ENCODE data around the gene ZBTB21. TPM values are rescaled to one million over a fixed set of nuclear protein-coding genes. Genes with fewer than 3 reads are reported as not detected.
"Not testable (repeated sequence)": the region's sequence is repeated elsewhere in the genome, so short reads cannot be mapped to it uniquely, and the experiment has no call there.

The ZBTB21 gene
- total RNA-seq, 4 donors from 2014 or later = 16.3 to 33.5 (median 18.6) TPM

GRCh38 chr21:41961753-41962152, 48.4 kb downstream of the ZBTB21 start:
- no peak for TF ChIP-seq CTCF (IDR thresholded peaks at IDR 0.05)
- TF ChIP-seq POLR2A (IDR thresholded peaks at IDR 0.05) = no peak
- peaks cover 0 to 15% of the 10 kb centered on the region in 2 donors for H3K4me1 ChIP-seq
- no peaks in the 10 kb centered on the region for H3K9me3 ChIP-seq
- no peak overlapping the region for H3K27ac ChIP-seq
- H3K27me3 ChIP-seq = no peaks in the 10 kb centered on the region
- no peak for DNase-seq
- 72 to 77% methylated on average over 8 of the region's 8 CpGs for WGBS, 2 donors
- intact Hi-C loops (cut with DNase I) = no loop called here
- no peak overlapping the region for H3K4me3 ChIP-seq (replicated peaks in 1 of 3)
- no peaks in the 10 kb centered on the region for H3K36me3 ChIP-seq

GRCh38 chr21:41961282-41961701, 48.9 kb downstream of the ZBTB21 start:
- Histone ChIP-seq H3K27ac (no peak overlapping the region), H3K36me3 (no peaks in the 10 kb centered on the region), H3K9me3 (no peaks in the 10 kb centered on the region), H3K27me3 (no peaks in the 10 kb centered on the region), H3K4me1 (peaks cover 0 to 15% of the 10 kb centered on the region in 2 donors), H3K4me3 (replicated peaks in 1 of 3) (no peak overlapping the region)
- intact Hi-C loops (cut with DNase I) = no loop called here
- no peak for DNase-seq
- 81 to 84% methylated on average over 14 of the region's 14 CpGs for WGBS, 2 donors
- TF ChIP-seq POLR2A (IDR thresholded peaks at IDR 0.05) (no peak), CTCF (IDR thresholded peaks at IDR 0.05) (no peak)

- TF ChIP-seq CTCF (IDR thresholded peaks at IDR 0.05) (no peak), POLR2A (IDR thresholded peaks at IDR 0.05) (no peak)
- WGBS, 2 donors = 75 to 89% methylated on average over 8 of the region's 8 CpGs
- intact Hi-C loops (cut with DNase I) = no loop called here
These were observed 49.8 kb downstream of the ZBTB21 start for GRCh38 chr21:41960386-41960785.

GRCh38 chr21:41959697-41960096, 50.5 kb downstream of the ZBTB21 start:
- DNase-seq; H3K36me3 ChIP-seq; H3K4me3 ChIP-seq (replicated peaks in 1 of 3); H3K9me3 ChIP-seq; H3K27me3 ChIP-seq; H3K27ac ChIP-seq; intact Hi-C loops (cut with DNase I): not testable (repeated sequence)
- WGBS, 2 donors = 96 to 97% methylated on average over 11 of the region's 11 CpGs
- H3K4me1 ChIP-seq = peaks cover 0 to 15% of the 10 kb centered on the region in 2 donors

More at GRCh38 chr21:41960386-41960785, 49.8 kb downstream of the ZBTB21 start:
- no peaks in the 10 kb centered on the region for H3K36me3 ChIP-seq
- no peaks in the 10 kb centered on the region for H3K9me3 ChIP-seq
- H3K27ac ChIP-seq = no peak overlapping the region
- H3K4me3 ChIP-seq (replicated peaks in 1 of 3) = no peak overlapping the region
- no peak for DNase-seq
- peaks cover 0 to 15% of the 10 kb centered on the region in 2 donors for H3K4me1 ChIP-seq
- no peaks in the 10 kb centered on the region for H3K27me3 ChIP-seq

- intact Hi-C loops (cut with DNase I) = no loop called here
- H3K4me3 ChIP-seq (replicated peaks in 1 of 3) = no peak overlapping the region
- H3K27ac ChIP-seq = no peak overlapping the region
- H3K9me3 ChIP-seq = no peaks in the 10 kb centered on the region
- H3K4me1 ChIP-seq = peaks cover 0 to 15% of the 10 kb centered on the region in 2 donors
- no peaks in the 10 kb centered on the region for H3K36me3 ChIP-seq
- 95% methylated on average over 7 to 14 of the region's 16 CpGs for WGBS, 2 donors
- TF ChIP-seq POLR2A (IDR thresholded peaks at IDR 0.05) = no peak
- no peak for TF ChIP-seq CTCF (IDR thresholded peaks at IDR 0.05)
- no peaks in the 10 kb centered on the region for H3K27me3 ChIP-seq
- no peak for DNase-seq
These were observed 51.1 kb downstream of the ZBTB21 start for GRCh38 chr21:41958886-41959563.

Measured in thyroid gland (tissue), 4 donors.